SK-MEL-5 (cell line): Measurements from ENCODE around the gene ADCY5. TPM values are rescaled to one million over a fixed set of nuclear protein-coding genes. Genes with fewer than 3 reads are reported as not detected.
A peak's percentile ranks its signal among the peaks of the same experiment; 100 is the strongest.
"Not testable (repeated sequence)": the region's sequence is repeated elsewhere in the genome, so short reads cannot be mapped to it uniquely, and the experiment has no call there.

Experiments
- DNase-seq: peaks from one replicate; pipeline ENCODE4 v3.0.0-alpha.2; 2016; ENCODE audit warnings: low read depth, low spot score
- in situ Hi-C: cut with HindIII; loops from 2 replicates; pipeline ENCODE4 v1.10.0; 2016; ENCODE audit warnings: low sequenced_read_pairs, high pct_unique_total_duplicates, low pct_unique_long_range_greater_than_20kb
- polyA plus RNA-seq, 2 experiments: library from polyadenylated mRNA; depleted of rRNA; stranded (reverse); fragments of >200 nt; gene quantifications; 2 replicates each; pipeline ENCODE4 v1.2.3, GENCODE V29; 2015
- total RNA-seq: library from RNA; depleted of rRNA; stranded (reverse); fragments of >200 nt; shearing (Covaris generic); gene quantifications from 2 replicates; pipeline ENCODE4 v1.2.3, GENCODE V29; 2014; rRNA removed

ADCY5 gene
- total RNA-seq, result 1.0 and 1.2 TPM in 2 replicates
- polyA plus RNA-seq (2015; cell fraction: cytosol; rRNA removed), result 0.46 and 0.49 TPM in 2 replicates
- 0.22 and 2.5 TPM in 2 replicates for polyA plus RNA-seq (2015; cell fraction: nucleus; rRNA removed)

DNA sequence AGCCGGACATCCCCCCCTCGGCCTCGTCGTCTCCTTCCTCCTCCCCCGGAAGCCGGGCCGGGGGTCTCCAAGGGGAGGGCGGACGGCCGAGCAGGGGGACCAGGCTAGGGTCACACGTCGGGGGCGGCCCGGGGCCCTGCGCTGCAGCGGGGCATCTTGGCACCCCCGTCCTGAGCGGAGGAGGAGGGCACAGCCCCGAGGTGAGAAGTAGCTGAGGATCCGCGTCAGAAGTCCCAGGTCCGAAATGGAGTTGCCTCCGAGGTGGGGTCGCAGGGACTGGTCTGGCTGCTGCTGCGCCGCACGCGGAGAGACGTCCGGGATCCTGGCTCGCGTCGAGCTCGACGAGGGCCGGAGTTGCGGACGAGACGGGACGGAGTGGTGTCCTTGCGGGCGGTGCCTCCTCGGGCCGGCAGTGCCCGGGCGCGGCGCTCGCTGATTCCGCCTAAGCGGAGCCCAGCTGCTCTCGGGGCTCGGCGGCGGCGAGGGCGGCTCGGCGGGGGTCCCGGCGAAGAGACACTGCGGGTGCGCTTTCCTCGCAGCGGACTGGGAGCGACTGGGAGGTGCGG is at the start of gene ADCY5:
TSS of gene ADCY5 (minus strand) at position 555 of the 566 bp plus-strand sequence. CDS start at position 10, 545 bp downstream.
- DNase-seq, result no peak
- in situ Hi-C loops, result no loop called here

DNA sequence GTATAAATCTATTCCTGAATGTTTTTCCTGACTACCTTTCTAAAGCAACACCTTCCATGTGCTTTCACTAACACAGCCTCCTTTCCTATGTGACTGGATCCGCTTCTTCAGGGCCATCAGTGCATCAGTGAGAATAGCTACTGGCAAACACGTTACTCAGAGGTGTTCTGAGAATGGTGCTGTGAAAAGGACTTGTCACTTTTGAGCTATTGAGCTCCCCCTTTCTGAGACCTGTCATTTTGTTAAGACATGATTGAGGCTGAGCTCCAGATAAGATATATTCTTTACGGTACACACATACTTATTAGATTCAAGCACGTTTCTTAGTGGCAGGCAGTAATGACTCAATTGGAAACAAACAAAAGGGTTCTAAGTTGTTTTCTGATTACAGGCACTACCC is 45.0 kb upstream of the ADCY5 start:
- no peak for DNase-seq
- in situ Hi-C loops, result no loop called here

DNA sequence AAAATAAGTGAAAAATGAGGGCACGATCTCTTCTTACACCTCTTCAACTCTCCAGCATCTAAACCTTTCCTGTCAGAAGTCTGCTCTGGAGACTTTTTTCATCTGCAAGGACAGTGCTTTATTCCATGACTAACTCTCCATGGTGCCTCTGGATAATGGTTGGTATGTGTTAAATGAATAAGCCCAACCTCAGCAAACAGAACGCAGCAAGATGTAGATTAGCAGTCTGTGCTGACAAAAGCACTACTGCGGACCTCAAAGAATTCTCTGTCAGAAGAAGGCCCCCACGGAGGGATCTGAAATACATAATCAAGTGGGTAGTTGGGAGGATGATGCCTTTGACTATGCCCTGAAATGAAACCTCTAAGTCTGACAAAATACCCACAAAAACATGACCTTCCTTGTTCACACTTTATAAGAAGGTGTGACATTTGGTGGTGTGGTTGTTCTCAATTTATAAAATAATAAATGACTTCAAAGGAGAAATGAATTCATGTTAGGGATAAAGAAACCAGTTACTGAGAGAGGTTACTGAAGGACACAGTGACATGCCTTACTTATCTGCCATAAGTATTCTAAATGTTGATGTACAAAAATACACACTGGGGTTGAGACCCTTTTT is 43.2 kb upstream of the ADCY5 start:
- no peak for DNase-seq
- in situ Hi-C loops, result no loop called here

DNA sequence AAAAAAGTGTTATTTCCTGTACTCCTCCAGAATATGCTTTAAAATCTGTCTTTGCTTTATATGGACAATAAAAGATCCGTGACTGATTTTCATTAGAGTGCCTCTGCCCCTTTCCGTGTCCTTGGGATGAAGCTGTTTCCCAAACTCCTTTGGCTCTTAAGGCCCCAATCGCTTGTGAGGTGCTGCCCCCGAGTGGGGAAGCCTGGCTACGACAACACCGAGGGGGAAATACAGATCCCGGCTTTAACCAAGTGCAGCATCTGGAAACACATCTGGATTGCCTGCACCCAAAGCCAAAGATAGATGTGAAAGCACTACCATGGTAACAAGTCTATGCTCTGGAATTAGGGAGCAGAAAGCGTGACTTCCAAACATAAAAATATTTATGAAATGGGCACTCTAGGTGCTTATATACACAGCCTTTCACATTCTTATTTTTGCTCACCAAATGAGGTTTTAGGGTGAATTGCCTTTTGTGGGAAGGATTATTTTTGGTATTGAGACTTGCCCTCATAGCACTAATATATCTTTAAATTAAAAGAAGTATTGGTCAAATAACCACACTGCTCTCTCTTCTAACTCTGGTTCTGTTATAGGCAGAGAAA is 40.6 kb upstream of the ADCY5 start:
- peak; percentile 75 for DNase-seq
- in situ Hi-C loops, result no loop called here

DNA sequence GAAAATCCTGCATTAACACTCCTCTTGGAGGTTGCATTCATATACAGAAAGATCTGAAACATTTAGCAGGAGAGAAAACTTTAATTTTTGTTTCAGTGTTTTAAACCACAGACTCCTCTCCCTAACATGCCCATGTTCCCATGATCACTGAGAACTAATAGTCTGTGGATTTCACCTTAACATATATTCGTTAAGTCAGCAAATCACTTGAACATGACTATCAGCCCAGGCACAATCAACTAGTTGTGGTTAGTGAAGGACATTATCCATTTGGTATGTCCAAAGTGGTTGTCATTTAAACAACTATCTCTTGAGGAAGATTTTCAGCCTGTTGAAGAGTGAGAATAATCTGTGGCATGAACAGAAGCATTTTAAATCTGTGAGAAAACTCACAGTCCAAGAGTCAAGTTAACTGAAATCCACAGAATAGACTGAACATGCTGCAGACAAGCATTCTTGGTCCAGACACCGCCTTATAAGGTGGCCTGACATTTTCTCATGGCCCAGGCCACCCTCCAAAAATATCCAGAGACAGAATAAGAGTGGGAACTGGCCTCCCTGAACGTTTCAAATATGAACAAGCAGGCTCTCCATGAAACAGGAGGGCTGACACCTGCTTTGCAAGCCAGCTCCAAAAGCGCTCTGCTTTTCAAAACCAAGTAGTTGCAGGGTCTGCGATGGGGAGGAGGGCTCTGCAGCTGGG is 39.9 kb upstream of the ADCY5 start:
- in situ Hi-C loops, result no loop called here
- DNase-seq, result no peak

DNA sequence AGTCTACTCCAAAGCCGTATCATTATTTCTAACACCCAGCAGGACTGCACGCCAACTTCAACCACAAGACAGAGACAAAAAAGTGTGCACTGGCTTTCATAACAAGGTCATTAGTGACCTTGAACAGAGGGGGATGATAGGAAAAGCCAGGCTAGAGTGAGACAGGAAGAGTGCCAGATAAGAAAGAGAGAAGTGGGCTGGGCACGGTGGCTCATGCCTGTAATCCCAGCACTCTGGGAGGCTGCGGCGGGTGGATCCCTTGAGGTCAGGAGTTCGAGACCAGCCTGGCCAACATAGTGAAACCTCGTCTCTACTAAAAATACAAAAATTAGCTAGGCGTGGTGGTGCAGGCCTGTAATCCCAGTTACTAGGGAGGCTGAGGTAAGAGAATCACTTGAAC is 38.2 kb upstream of the ADCY5 start:
- DNase-seq, in situ Hi-C loops: not testable (repeated sequence)

DNA sequence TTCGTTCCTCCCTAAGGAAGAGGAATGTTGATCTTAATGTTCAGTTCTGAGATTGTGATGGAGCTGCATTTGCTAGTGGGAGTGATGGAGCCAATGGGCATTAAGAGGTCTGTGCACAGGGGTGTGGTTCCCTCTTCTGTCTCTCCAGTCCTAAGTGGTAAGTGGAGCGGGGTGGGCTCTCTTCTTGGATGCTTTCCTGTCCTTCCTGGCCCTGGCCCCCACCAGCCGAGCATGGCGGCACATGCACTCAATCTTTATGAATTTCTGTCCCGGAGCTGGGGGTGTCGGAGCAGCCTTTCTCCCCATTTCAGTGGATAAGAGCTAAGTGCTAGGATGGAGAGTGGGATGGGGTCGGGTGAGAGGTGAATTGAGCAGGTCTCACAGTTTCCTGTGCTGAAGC is 37.6 kb upstream of the ADCY5 start:
- in situ Hi-C loops, result no loop called here
- no peak for DNase-seq

DNA sequence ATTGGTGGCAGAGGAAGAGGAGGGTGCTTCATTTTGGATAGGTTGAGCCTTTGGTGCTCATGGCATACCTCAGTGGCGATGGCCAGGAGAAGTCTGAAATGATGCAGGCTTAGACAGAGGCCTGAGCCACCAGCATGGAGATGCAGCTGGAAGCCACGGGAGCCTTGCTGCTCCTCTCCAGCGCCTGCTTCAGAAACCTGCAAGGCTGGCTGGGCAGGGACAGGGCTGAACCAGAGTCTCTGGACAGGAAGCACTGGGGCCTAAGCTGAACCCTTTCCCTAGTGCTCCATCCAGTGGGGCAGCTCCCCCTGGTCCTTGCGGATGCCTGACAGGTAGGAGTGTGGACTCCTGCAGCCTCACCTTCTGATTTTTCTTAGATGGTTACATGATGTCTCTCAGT is 36.7 kb upstream of the ADCY5 start:
- in situ Hi-C loops, result no loop called here
- no peak for DNase-seq

DNA sequence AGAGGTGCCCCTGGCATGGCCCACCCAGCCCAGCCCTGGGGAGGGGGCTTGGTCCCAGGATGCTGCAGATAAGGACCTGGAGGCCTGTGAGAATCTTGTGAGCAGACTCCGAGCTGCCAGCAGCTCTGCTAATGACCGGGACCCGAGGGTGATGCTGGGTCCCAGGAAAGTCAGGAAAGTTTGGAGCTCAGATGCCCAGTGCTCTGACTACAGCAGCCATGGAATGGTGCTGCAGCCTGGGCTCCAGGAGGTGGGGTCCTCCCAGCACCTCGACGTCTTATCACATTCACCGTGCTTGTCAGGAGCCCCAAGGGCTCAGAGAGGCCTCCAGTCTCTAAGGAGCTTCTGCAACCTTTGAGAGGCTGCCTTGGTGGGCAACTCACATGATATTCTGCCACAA is 34.3 kb upstream of the ADCY5 start:
- in situ Hi-C loops, result no loop called here
- DNase-seq, result no peak

DNA sequence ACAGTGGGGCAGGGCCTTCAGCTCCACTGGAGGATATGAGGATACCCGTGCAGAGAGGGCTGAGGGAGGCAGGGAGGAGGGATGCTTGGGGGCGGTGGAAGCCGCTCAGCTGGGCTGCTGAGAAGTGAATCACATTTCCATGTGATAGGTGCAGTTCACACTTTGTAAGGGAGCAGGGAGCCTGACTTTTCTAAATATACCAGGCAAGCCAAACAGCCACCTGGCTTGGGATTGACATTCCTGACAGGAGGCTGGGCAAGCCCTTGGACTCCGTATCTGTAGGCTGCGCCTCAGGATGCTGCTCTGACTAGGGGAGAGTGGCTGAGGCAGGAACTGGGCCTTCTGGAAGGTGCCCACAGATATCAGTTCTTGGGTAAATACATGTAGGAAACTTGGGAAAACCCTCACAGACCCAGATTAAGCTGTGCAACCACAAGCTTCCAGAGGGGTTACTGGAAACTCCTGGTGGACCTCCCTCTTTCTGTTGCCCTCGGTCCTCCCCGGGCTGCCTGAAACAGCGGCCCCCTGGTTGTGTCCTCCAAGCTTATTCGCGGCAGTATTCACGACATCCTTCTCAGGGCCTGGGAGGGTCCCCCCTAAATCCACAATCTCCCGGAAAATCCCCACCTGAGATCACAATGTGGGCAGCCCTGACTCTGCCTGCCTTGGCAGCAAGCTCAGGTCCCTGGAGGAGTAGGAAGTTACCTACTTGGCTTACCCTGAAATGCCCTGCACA is 33.0 kb upstream of the ADCY5 start:
- no peak for DNase-seq
- in situ Hi-C loops, result no loop called here

DNA sequence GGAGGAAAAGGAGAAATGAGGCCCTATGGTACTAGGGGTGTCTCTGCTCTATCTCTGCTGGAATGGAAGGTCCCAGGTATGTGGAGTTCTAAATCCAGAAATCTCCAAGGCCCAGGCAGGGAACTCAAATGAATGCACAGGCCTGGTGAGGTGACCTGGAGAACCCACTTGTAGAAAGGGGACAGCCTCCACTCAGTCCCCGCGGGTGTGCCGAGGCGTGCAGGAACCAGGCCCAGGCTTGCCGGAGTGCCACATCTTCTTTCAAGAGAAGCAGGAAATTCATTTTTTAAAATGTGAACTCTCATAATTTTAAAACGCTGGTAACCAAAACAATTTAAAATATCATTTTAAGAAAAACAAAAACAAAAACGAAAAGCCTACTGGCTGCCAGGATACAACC is 32.2 kb upstream of the ADCY5 start:
- DNase-seq, result no peak
- in situ Hi-C loops, result no loop called here

DNA sequence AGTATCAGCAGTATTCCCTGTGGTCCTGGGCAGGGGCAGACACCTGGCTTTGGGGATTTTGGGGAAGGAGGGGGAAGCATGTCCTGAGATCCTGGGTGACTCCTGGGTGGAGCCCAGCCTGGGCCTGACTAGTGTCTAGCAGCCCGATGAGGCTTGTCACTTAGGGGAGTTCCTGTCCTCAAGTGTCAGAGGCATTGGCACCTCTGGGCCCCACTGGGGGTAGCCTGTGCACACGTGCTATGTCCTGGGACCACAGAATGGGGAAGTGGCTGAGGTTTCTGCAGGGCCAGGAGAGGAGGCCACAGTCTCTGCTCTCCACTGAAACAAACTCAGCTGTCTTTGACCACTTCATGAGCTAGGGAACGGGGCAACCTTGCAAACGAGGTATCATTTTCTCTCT is 31.5 kb upstream of the ADCY5 start:
- no peak for DNase-seq
- in situ Hi-C loops, result no loop called here

DNA sequence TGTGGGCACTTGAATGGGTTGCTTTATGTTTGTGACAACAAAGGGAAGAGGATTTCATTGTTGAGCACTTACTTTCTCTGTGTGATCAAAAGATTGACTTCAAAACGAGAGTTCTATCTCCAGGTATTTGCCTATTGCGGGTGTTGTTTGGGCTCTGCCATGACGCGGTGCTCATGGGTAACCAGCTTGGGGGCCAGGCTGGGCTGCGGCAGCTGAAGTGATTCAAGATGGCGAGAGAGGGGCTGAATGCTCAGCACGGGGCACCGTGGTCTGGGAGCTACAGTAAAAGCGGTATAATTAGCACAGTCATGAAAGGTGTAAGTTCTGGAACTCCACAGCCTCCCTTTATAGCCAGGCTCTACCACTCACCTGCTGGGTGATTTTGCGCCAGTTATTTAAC is 31.0 kb upstream of the ADCY5 start:
- in situ Hi-C loops, result no loop called here
- no peak for DNase-seq

DNA sequence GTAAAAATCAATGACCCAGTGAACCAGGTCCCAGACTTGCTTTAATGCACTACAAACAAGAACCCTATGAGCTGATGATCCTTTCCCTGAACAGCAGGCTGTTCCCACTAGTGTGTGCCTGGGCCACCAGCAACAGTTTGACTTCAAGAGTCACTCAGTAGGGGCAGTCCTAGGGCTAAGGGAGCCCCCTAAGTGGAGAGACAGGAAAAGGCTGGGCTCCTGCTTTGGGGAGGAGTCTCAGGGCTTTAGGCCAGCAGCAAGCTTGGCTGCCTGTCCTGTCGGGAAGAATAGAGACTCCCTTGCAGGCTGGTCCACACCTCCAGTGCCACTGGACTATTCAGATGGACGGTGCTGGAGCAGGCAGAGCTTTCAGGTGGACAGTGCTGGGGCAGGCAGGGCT is 29.4 kb upstream of the ADCY5 start:
- in situ Hi-C loops, result no loop called here
- no peak for DNase-seq

DNA sequence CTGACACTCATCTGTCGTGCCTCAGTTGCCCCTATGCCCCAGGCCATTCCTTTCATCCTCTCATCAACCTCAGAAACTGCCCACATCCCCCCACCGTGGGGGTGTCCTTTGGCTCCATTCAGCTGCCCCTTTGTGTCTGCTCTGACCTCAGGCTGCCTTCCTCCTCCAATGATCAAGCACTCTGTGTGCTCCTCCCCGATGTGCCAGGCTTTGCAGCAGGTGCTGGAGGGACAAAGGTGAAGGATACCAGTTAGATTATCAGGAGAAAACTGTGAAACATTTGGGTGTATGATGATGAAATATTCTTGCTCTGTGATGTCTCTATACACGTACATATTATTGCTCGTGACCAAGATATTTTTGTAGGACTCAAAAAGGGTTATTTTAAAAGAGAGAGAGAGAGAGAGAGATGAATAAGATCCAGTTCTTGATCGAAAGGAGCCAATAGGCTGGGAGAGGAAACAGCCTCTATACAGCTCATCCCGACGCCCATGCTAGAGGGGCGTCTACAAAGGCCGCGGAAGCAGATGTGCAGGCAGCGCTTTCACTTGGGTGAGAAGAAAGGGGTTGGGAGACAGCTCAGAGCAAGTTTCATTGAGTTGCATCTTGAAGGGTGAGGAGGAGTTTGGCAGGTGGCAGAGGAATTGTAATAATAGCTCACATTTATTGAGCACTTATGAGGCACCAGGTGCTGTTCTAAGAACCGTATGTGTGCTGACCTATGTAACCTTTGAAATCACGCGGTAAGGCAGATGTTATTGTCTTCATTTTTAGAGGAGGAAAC is 28.3 kb upstream of the ADCY5 start:
- in situ Hi-C loops, result no loop called here
- no peak for DNase-seq

DNA sequence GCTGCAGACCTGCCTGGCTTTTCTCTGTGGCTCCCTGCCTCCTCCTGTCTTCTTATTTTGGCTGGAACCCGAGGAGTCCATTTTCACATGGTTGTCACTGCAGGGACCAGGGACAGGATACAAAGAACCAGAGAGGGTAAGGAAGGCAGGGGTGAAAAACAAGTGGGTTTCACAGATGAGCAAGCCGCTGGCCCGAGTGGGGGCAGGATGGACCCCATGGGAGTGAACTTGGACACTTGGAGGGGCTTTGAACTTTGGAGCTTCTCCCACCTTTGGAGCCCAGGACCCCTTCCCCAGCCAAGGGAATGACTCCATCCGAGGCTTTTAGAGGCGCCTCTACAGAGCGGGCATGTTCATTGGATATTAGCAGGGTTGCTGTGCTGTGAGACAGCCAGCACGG is 26.9 kb upstream of the ADCY5 start:
- in situ Hi-C loops, result no loop called here
- DNase-seq, result no peak

DNA sequence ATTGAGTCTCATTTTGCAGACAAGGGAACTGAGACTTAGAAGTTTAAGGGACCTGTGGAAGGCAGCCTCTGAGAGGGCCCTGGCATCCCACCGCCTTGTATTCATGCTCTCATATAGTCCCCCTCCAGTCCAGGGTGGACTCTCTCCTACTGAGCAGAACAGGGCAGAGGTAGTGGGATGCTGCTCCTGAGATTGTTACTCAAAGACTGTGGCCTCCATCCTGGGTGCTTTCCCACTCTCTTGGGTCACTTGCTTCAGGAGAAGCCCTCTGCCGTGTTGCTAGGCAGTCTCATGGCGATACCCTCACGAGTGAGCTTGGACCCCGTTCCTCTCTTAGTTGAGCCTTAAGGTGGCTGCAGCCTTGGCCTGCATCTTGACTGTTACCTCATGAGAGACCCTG is 22.2 kb upstream of the ADCY5 start:
- no peak for DNase-seq
- in situ Hi-C loops, result no loop called here
